ENCODE measurements around the gene AOAH.

DNA sequence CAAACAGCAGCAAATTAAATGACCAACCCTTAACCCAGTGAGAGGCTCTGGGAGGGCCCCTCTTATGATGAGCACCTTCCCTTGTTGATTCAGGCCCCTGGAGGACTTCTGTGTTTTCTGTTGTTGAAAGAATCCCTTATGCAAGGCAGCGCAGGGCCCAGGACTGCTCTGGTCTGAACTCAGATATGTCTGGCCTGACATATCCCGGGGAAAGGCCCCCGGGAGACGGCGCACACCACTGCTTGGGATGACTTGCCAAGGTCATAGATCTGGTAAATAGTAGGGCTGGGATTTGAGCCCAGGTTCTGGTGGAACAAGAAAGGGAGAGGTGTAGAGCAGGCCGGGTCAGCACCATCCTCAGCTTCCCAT, 124.0 kb downstream of the AOAH start:
- TF ChIP-seq, protein P1, sequence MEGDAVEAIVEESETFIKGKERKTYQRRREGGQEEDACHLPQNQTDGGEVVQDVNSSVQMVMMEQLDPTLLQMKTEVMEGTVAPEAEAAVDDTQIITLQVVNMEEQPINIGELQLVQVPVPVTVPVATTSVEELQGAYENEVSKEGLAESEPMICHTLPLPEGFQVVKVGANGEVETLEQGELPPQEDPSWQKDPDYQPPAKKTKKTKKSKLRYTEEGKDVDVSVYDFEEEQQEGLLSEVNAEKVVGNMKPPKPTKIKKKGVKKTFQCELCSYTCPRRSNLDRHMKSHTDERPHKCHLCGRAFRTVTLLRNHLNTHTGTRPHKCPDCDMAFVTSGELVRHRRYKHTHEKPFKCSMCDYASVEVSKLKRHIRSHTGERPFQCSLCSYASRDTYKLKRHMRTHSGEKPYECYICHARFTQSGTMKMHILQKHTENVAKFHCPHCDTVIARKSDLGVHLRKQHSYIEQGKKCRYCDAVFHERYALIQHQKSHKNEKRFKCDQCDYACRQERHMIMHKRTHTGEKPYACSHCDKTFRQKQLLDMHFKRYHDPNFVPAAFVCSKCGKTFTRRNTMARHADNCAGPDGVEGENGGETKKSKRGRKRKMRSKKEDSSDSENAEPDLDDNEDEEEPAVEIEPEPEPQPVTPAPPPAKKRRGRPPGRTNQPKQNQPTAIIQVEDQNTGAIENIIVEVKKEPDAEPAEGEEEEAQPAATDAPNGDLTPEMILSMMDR (IDR thresholded peaks at IDR 0.05) = no peak
- no peak for TF ChIP-seq POLR2AphosphoS5 (IDR thresholded peaks at IDR 0.05)
